ENCODE data around the gene PRKCD.

Gene PRKCD

DNA sequence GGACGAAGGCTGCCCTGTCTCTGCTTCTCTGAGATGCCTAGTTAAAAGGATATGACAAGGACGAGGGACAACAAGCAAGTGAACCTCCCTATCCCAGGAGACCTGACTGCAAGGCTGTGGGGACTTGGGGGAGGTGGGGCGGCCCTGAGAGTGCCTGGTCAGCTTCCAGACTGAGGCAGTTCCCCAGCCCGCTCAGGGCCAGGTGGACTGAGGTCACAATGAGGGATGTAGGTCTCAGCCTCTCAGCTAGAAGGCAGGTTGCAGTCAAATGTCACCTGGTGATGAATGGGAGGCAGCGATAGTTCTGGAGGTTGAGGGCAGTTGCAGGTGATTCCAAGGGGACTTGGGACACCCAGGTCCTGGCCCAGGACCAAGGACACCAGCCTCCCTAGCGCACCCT lies 64.2 kb downstream of the PRKCD start:
- Histone ChIP-seq H3K36me3 (ENCODE audit: control insufficient read depth, insufficient read depth, low read length) (peaks cover 52% of the 10 kb centered on the region), H3K27me3 (replicated peaks; ENCODE audit: control insufficient read depth, insufficient read depth, low read length) (no peaks in the 10 kb centered on the region), H3K4me3 (replicated peaks; ENCODE audit: low read depth, low read length) (no peak overlapping the region)
- no peak for DNase-seq (ENCODE audit: extremely low read depth, insufficient read length)
- no peak for TF ChIP-seq CTCF (IDR thresholded peaks at IDR 0.05; ENCODE audit: insufficient read depth, low read length, poor library complexity, severe bottlenecking)

- no peak overlapping the region for H3K4me3 ChIP-seq (replicated peaks; ENCODE audit: low read depth, low read length)
- H3K27me3 ChIP-seq (replicated peaks; ENCODE audit: control insufficient read depth, insufficient read depth, low read length), result no peaks in the 10 kb centered on the region
- DNase-seq (ENCODE audit: extremely low read depth, insufficient read length), result no peak
- peaks cover 56% of the 10 kb centered on the region for H3K36me3 ChIP-seq (ENCODE audit: control insufficient read depth, insufficient read depth, low read length)
- TF ChIP-seq CTCF (IDR thresholded peaks at IDR 0.05; ENCODE audit: insufficient read depth, low read length, poor library complexity, severe bottlenecking), result no peak
Measured at GRCh38 chr3:53225651-53226050, 64.6 kb downstream of the PRKCD start.

DNA sequence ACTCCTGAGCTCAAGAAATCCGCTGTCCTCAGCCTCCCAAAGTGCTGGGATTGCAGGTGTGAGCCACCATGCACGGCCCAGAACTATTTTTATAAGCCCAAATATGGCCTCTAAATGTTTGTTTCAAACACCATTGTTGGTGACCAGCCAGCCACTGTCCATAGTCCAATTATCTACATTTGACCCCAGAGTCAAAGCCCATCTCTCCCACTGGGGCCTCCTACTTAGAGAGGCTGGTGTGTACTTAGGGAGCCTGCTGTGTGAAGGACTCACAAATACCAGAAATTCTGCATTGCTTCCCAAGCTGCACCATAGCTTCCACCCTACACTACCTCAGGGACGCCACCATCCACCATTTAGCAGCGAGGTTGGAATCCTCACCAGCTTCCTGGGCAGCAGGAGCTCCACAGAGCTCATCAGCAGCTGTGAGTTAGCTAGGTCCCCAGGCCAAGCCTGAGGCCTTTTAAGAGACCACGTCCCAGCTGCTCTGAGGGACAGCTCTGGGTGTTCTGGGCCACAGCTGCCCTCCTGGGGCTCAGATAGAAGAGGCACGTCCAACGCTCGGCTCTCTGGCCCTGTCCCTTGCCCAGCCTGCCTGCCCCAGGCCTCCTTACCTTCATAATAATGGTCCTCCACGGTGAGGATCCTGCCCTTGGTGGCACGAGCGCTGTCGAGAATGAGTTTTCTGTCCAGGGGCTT lies 65.3 kb downstream of the PRKCD start:
- no peak for DNase-seq (ENCODE audit: extremely low read depth, insufficient read length)
- Histone ChIP-seq H3K36me3 (ENCODE audit: control insufficient read depth, insufficient read depth, low read length) (peaks cover 62% of the 10 kb centered on the region), H3K27me3 (replicated peaks; ENCODE audit: control insufficient read depth, insufficient read depth, low read length) (no peaks in the 10 kb centered on the region), H3K4me3 (replicated peaks; ENCODE audit: low read depth, low read length) (no peak overlapping the region)
- no peak for TF ChIP-seq CTCF (IDR thresholded peaks at IDR 0.05; ENCODE audit: insufficient read depth, low read length, poor library complexity, severe bottlenecking)

GRCh38 chr3:53226841-53227407 lies 65.9 kb downstream of the PRKCD start:
- no peak for TF ChIP-seq CTCF (IDR thresholded peaks at IDR 0.05; ENCODE audit: insufficient read depth, low read length, poor library complexity, severe bottlenecking)
- no peaks in the 10 kb centered on the region for H3K27me3 ChIP-seq (replicated peaks; ENCODE audit: control insufficient read depth, insufficient read depth, low read length)
- H3K4me3 ChIP-seq (replicated peaks; ENCODE audit: low read depth, low read length), result no peak overlapping the region
- DNase-seq (ENCODE audit: extremely low read depth, insufficient read length), result no peak
- peaks cover 63% of the 10 kb centered on the region for H3K36me3 ChIP-seq (ENCODE audit: control insufficient read depth, insufficient read depth, low read length)

GRCh38 chr3:53227993-53228885 lies 67.2 kb downstream of the PRKCD start:
- Histone ChIP-seq H3K27me3 (replicated peaks; ENCODE audit: control insufficient read depth, insufficient read depth, low read length) (no peaks in the 10 kb centered on the region), H3K36me3 (ENCODE audit: control insufficient read depth, insufficient read depth, low read length) (peaks cover 70% of the 10 kb centered on the region), H3K4me3 (replicated peaks; ENCODE audit: low read depth, low read length) (no peak overlapping the region)
- DNase-seq (ENCODE audit: extremely low read depth, insufficient read length), result no peak
- no peak for TF ChIP-seq CTCF (IDR thresholded peaks at IDR 0.05; ENCODE audit: insufficient read depth, low read length, poor library complexity, severe bottlenecking)

Measured in GM06990 (cell line).